HG03025 (cell line): ENCODE data around the gene GRIA3.

Experiments
- ATAC-seq: cut with Tn5 transposase; IDR thresholded peaks from one replicate; pipeline ENCODE4 v1.9.1; 2021; ENCODE audit warnings: mild to moderate bottlenecking, moderate library complexity; ENCODE audit not compliant: unreplicated experiment, low FRiP score

Gene GRIA3

DNA sequence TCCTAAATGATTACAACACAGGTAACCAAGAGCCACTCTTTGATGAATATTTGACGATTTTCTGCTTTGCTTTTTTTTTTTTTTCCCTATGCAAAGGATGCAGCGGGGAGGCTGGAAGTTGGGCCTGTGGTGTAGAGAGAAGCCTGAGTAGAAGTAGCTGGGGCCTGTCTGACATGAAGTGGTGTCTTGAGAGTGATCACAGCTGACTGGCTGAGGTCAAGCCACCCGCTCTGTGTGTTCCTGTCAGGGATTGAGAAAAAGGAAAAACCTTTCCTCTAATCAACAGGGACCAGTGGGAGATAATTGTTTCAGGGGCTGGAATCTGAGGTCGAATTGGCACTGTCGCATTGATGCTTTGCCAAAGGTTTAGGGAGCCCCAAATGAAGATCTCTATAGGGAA is 258.7 kb downstream of the GRIA3 start:
- no peak for ATAC-seq

- ATAC-seq, result no peak
Observed at GRCh38 chrX:123447506-123447905, 263.4 kb downstream of the GRIA3 start.

- no peak for ATAC-seq
Observed at GRCh38 chrX:123449335-123449734, 265.3 kb downstream of the GRIA3 start.

DNA sequence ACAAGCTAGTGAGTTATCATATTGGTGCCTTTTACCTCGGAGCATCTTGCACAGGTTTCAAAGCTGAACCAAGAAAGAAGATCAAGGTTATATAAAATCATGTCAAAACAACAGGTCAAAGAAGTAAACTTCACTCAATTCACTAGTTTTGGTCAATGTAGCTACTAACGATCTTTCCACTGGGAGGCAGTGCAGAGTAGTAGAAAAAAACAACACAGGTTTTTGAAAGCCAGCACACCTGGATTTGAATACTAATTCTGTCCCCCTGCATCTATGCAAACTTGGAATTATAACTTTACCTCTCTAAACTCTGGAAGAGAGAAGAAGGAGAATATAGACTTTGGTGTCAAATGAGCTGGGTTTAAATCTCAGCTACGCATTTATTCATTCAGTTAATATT is 266.1 kb downstream of the GRIA3 start:
- ATAC-seq, result no peak

GRCh38 chrX:123454712-123455431 is 270.8 kb downstream of the GRIA3 start:
- no peak for ATAC-seq

GRCh38 chrX:123455693-123456092 is 271.6 kb downstream of the GRIA3 start:
- ATAC-seq, result no peak

- no peak for ATAC-seq
Observed at GRCh38 chrX:123464709-123465108, 280.6 kb downstream of the GRIA3 start.

GRCh38 chrX:123468481-123468880 is 284.4 kb downstream of the GRIA3 start:
- no peak for ATAC-seq

GRCh38 chrX:123475068-123475724 is 291.1 kb downstream of the GRIA3 start:
- no peak for ATAC-seq

- no peak for ATAC-seq
Observed at GRCh38 chrX:123476611-123477219, 292.6 kb downstream of the GRIA3 start.

DNA sequence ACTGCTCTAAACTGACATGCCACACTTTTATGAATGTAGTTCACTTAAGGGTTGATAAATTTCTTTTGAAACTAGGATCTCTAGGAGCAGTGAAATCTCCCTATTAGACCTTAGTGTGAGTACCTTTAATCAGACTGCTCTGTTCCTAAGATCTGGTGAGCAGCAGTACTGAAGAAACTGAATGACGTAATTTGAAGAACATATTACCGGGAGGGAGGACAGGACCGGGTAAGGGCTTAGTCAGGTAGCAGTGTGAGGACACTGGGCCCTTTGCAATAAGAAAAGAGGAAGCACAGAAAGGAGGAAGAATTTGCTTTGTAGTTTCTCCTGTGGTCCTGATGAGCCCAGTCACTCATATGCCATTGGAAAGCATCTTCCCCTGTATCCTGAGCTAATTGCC is 293.6 kb downstream of the GRIA3 start:
- no peak for ATAC-seq

- no peak for ATAC-seq
Observed at GRCh38 chrX:123481913-123482851, 298.1 kb downstream of the GRIA3 start.

DNA sequence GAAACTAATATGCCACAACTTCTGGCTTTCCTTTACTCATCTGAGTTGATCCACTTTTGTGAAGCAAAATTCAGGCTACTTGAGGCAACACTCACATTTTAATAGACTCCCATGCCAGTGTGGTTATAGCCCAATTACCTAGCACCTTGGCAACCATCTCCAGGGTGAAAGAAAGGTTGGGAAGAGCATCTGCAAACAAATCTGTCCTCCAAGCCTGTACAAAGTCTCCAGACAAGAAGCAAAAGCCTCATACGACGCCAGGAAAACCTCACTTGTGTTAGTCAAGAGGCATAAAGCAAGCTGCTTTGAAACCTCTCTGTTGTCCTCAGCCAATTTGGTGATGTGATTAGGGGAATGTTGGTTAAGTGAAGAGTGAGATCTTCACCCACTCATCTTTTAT is 302.2 kb downstream of the GRIA3 start:
- no peak for ATAC-seq

GRCh38 chrX:123487236-123487635 is 303.2 kb downstream of the GRIA3 start:
- no peak for ATAC-seq

DNA sequence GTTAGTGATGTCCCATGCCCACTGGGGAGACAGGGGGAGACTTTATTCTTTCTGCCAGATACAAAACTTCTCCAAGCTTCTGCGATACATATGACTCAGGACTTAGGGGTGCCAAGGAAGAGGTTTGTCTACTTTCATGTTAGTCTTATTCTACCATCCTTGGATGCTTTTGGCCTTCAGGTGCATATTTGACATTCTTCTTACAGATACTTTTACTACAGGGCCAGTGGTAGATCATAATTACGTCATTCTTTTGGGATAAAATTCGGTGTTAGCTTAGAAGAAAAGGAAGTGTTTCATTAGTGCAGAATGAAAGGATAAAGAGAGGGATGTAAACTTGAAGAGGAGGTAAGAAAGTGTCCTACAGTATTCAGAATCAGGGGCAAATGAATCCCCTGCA is 303.6 kb downstream of the GRIA3 start:
- ATAC-seq, result no peak

DNA sequence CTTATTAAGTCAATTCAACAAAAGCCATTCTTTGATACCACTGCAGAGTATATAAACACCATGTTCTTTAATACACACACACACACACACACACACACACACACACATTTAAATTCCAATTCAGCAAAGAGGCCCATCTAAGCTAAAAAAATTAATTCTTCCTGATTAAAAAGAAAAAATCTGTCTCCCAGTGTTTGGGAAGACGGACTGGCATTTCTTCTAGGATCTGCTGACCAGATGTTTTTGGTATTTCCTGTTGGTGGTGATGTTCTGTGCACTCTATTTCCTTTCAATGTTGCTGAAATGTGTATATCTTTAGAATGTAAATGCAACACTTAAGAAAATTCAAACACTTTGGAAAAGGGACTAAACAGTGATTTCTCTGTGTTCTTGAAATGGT is 304.9 kb downstream of the GRIA3 start:
- no peak for ATAC-seq

GRCh38 chrX:123493857-123494256 is 309.8 kb downstream of the GRIA3 start:
- ATAC-seq, result no peak

DNA sequence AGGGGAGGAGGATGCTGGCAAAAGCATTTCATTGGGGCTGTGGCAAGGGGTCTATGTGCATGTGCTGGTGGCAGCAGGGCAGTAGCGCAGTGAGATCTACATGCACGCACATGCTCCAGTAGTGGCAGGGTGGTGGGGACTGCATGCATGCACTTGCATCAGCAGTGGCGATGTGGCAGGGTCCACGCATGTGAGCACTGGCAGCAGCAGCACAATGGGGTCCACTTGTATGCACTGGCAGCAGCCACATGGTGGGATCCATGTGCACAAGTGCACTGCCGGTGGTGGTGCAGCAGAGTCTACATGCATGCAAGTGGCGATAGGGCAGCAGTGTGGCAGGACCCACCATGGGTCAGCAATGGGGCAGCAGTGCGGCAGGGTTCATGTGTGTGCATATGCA is 315.7 kb downstream of the GRIA3 start:
- ATAC-seq, result no peak

- no peak for ATAC-seq
Observed at GRCh38 chrX:123504047-123504446, 320.0 kb downstream of the GRIA3 start.

DNA sequence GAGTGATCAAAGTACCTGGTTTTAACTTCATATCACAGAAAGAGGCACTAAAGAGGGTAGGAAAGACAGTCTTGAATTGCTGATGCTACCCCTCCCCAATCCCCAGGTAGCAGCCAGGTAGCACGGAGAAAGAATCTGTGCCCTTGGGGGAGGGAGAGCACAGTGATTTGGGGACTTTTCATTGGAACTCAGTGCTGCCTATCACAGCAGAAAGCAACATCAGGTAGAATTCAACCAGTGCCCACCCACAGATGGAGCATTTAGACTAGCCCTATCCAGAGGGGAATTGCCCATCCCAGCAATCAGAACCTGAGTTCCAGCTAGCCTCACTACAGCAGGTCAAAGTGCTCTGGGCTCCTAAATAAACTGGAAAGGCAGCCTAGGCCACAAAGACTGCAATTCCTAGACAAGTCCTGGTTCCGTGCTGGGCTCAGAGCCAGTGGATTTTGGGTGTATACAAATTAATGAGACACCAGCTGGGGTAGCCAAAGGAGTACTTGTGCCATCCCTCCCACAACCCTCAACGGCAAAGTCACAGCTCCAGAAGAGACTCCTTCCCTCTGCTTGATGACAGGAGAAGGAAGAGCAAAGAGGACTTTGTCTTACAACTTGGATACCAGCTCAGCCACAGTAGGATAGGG is 320.7 kb downstream of the GRIA3 start:
- no peak for ATAC-seq
